KOPT-K1 (cell line): ENCODE measurements around the gene TGM5.
"Not testable (repeated sequence)": the region's sequence is repeated elsewhere in the genome, so short reads cannot be mapped to it uniquely, and the experiment has no call there.

ENCODE experiments used
- H3K27ac ChIP-seq: fragments of 200-600 bp; sonication (generic); 2 replicates; pipeline ENCODE4 v1.5.1; 2016; ENCODE audit warnings: antibody characterized with exemption, mild to moderate bottlenecking, low read depth, low read length; ENCODE audit not compliant: poor library complexity, severe bottlenecking
- H3K36me3 ChIP-seq: fragments of 200-600 bp; sonication (generic); 2 replicates; pipeline ENCODE4 v1.5.1; 2017; ENCODE audit warnings: antibody characterized with exemption, mild to moderate bottlenecking, low read length, moderate library complexity; ENCODE audit not compliant: insufficient read depth
- H3K9me3 ChIP-seq: fragments of 200-600 bp; sonication (generic); 2 replicates; pipeline ENCODE4 v1.5.1; 2017; ENCODE audit warnings: antibody characterized with exemption, low read length, mild to moderate bottlenecking; ENCODE audit not compliant: insufficient read depth, poor library complexity, severe bottlenecking

The TGM5 gene, protein sequence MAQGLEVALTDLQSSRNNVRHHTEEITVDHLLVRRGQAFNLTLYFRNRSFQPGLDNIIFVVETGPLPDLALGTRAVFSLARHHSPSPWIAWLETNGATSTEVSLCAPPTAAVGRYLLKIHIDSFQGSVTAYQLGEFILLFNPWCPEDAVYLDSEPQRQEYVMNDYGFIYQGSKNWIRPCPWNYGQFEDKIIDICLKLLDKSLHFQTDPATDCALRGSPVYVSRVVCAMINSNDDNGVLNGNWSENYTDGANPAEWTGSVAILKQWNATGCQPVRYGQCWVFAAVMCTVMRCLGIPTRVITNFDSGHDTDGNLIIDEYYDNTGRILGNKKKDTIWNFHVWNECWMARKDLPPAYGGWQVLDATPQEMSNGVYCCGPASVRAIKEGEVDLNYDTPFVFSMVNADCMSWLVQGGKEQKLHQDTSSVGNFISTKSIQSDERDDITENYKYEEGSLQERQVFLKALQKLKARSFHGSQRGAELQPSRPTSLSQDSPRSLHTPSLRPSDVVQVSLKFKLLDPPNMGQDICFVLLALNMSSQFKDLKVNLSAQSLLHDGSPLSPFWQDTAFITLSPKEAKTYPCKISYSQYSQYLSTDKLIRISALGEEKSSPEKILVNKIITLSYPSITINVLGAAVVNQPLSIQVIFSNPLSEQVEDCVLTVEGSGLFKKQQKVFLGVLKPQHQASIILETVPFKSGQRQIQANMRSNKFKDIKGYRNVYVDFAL

DNA sequence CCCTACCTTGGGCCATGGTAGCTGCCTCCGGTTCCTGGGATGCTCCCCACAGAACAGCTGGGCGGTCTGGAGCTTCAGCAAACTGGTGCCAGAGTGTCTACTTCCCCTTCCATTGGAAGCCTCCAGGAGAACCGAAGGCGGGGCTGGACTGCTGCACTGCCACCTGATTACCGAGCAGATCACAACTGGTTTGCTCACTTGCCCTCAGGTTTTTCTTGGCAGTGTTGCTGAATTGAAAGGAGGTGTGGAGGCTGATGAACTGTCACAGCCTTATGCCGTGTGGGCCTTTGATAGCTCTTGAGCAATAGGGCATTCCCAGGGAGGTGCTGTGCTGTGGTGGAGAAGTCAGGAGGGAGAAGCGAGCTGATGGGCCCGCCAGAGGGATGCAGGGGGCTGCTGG, at the start of gene TGM5:
Gene TGM5 (minus strand): TSS at position 95 of the 400 bp plus-strand sequence. CDS start 79 bp downstream, at position 16.
- Histone ChIP-seq H3K9me3 (no peaks in the 10 kb centered on the region), H3K27ac (no peak within 1 kb of the TSS), H3K36me3 (no peaks in the 10 kb centered on the region)

DNA sequence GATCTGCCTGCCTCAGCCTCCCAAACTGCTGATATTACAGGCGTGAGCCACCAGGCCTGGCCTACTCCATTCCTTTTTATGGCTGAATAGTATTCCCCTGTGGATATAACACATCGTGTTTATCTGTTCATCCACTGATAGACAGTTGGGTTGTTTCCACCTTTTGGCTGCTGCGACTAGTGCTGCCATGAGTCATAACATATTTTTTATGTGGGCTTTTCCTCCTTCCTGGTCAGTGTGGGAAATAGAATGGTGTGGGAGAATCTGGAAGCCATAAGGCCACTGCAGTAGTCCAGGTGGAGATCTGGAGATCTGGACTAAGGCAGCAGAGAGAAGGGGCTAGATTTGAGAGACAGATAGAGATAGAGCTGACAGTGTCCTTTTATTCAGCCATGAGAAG, 47.4 kb upstream of the TGM5 start:
- Histone ChIP-seq H3K36me3 (no peaks in the 10 kb centered on the region), H3K27ac (no peak overlapping the region), H3K9me3 (no peaks in the 10 kb centered on the region)

DNA sequence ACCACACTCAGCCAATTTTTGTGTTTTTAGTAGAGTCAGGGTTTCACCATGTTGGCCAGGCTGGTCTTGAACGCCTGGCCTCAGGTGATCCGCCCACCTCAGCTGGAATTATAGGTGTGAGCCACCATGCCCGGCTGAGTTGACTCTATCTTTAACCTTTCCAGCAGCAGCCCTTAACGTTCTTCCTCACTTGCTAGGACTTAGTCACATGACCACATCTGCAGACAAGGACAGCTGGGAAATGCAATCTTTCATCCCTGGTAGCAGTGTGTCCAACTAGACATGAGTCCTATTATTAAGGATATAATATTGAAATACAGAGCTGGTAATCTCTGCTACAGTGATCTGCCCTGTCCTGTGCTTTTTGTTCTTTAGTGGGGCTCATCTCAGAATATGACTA, 45.6 kb upstream of the TGM5 start:
- H3K36me3 ChIP-seq, result no peaks in the 10 kb centered on the region
- H3K27ac ChIP-seq, result no peak overlapping the region
- no peaks in the 10 kb centered on the region for H3K9me3 ChIP-seq

DNA sequence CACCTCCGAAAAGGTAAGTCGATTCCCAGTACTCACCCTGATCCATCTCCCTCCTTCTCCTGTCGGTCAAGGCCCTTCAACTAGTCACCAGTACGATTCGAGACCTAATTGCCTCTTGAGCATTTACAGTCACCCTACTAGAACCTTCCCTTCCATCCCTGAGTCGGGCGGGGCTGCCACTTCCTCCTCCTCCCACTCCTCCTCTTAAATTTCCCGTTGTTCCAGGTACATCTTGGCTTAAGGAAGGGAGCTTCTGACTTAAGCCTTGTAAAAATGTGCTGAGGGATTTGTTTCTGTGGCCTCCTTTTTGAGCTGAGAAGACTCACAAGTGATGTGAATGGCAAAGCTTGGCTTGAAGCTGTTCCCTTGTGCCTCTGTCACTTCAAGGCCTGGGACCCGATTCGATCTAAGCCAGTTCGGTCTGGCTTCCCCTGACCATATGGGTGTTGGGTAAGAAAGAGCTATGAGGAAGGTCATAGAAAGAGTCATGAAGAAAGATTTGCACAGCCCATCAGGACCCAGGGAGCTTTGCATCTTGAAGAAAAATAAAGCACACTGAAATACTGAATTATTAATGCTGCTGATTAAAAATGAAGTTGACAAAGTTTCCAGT, 35.6 kb upstream of the TGM5 start, which contains the start of gene TGM7:
Gene TGM7 (minus strand): TSS at position 51 of the 613 bp plus-strand sequence.
- Histone ChIP-seq H3K27ac (no peak within 1 kb of the TSS), H3K36me3 (no peaks in the 10 kb centered on the region), H3K9me3 (no peaks in the 10 kb centered on the region)

- no peaks in the 10 kb centered on the region for H3K9me3 ChIP-seq
- no peak overlapping the region for H3K27ac ChIP-seq
- H3K36me3 ChIP-seq, result no peaks in the 10 kb centered on the region
Measured at GRCh38 chr15:43299884-43300283, 33.2 kb upstream of the TGM5 start.

DNA sequence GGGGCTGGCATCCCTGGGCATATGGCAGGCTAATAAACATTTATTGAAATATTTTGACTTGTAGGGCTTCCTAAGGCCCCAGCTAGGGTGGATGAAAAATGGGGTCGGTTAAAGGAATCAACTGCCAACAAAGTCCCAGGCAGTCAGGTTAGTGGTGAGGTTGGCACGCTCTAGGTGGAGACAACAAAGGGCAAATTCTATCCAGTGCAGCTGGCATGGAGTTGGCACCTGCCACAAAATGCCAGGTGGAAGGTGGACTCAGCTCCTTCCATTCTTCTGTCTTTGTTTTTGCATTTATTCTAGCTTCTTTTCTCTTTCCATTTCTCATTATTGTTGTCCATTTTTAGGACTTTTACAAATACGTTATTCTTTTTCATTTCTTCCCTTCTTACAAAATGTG, 32.7 kb upstream of the TGM5 start:
- Histone ChIP-seq H3K36me3 (no peaks in the 10 kb centered on the region), H3K9me3 (no peaks in the 10 kb centered on the region), H3K27ac (no peak overlapping the region)

GRCh38 chr15:43294091-43294706, 27.5 kb upstream of the TGM5 start:
- Histone ChIP-seq H3K9me3 (no peaks in the 10 kb centered on the region), H3K36me3 (no peaks in the 10 kb centered on the region), H3K27ac (no peak overlapping the region)

DNA sequence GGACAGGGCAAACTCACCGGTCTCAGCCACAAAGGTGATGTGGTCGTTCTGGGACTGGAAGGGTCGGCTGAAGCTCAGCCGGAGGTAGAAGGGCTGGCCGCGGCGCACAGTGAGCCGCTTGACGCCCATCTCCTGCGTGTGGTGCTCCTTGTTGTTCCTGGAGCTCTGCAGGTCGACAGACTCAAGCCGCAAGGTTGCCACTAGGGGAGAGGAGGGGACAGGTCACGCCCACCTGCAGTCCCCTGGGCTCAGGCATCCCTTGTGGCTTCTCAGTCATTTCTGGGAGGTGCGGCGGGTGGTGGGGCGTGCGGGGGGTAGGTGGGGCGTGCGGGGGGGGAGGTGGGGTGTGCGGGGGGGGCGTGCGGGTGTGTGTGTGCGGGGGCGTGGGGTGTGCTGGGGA, 26.7 kb upstream of the TGM5 start:
- Histone ChIP-seq H3K27ac (no peak overlapping the region), H3K36me3 (no peaks in the 10 kb centered on the region), H3K9me3 (no peaks in the 10 kb centered on the region)

DNA sequence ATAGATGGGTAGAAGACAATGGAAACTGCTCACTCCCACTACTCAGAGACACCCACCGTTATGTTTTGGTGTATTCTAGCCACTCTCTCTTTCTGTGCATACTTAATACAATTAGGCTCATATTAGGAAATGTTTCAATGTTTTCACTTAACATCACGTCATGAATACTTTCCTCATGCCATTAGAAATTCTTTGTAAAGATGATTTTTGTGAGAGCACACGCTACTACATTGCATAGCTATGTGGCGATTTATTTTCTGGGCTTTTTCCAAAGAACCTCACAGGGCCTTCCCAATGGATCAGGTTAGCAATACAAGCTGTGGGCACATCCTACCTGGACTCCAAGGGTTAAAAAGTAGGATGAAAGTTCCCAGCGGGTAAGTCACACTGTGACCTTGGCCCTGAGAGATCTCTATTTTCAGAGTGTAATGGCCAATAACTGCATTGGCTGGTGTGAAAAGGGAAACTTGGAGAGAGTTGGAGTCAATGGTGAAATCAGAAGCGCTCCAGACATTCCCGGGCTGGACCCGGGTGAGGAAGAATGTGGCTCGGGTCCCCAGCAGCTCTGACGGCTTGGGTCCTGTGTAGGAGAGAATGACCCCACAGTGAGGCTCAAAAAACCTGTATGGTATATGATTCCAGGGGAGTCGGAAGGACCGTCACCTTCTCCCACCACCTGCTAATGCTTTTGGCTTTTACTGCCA, 25.8 kb upstream of the TGM5 start:
- Histone ChIP-seq H3K9me3 (no peaks in the 10 kb centered on the region), H3K27ac (no peak overlapping the region), H3K36me3 (no peaks in the 10 kb centered on the region)

GRCh38 chr15:43289656-43290055, 22.9 kb upstream of the TGM5 start:
- H3K9me3 ChIP-seq, H3K36me3 ChIP-seq, H3K27ac ChIP-seq: not testable (repeated sequence)

- H3K9me3 ChIP-seq, result no peaks in the 10 kb centered on the region
- H3K27ac ChIP-seq, result no peak overlapping the region
- no peaks in the 10 kb centered on the region for H3K36me3 ChIP-seq
Measured at GRCh38 chr15:43287254-43287653, 20.5 kb upstream of the TGM5 start.

DNA sequence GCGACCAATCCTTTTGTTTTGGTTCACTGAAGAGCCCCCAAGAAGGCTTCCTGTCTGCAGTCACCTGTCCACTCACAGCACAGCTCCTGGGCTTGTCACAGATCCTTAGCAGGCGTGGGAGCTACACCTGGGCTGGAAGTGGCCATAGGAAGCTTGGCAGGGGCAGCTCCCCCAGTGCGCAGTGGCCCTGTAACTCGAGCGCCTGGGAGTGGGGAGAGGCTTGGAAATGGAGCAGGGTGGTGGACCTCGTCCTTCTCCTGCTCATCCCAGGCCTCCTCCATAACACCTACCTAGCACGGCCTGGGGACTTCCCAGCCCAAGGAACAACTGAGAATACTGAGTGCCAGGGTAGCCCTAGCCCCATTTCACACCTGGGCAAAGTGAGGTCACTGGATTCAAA, 19.3 kb upstream of the TGM5 start:
- Histone ChIP-seq H3K9me3 (no peaks in the 10 kb centered on the region), H3K36me3 (no peaks in the 10 kb centered on the region), H3K27ac (no peak overlapping the region)

DNA sequence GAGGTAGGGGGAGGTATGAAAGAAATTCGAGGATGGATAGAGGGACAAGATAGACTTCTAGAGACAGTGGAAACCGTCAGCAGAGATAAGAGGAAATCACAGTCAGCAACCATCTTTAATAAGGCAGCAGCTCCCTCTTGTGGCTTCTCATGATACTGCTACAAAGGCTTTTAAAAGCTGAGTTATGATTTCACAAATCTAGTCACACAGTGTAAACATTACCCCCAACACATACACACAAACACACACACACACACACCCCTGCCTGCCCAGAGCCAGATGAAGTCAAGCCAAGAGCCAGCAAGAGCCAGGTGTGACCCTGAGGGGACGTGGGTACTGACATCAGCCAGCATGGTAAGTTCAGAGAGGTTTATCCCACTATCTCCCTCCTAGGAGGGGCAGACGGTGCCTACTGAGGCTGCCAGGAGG, 18.9 kb upstream of the TGM5 start:
- Histone ChIP-seq H3K27ac (no peak overlapping the region), H3K36me3 (no peaks in the 10 kb centered on the region), H3K9me3 (no peaks in the 10 kb centered on the region)

DNA sequence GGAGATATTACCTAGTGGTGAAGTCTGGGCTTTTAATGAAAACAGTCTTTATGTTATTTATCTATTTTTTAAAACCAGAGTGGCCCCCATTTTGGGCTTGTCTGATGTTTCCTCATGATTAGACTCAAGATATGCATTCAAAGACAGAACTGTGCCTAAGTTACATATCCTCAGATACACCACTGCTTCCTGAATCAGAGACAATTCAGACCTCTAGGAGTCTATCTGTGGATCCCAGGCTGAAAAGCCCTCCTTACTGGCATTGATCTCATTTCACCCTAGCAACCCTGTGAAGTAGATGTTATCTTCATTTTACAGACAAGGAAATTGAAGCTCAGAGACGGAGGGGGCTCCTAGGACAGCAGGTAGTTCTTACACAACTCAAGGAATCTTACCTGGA, 16.8 kb upstream of the TGM5 start:
- H3K27ac ChIP-seq, result no peak overlapping the region

More for the DNA sequence above, 16.8 kb upstream of the TGM5 start:
- Histone ChIP-seq H3K9me3 (no peaks in the 10 kb centered on the region), H3K36me3 (no peaks in the 10 kb centered on the region)
